ENCODE results near the gene GATAD2A. TPM values are rescaled to one million over a fixed set of nuclear protein-coding genes. Genes with fewer than 3 reads are reported as not detected.

The GATAD2A gene
- total and polyA plus RNA-seq, 7 experiments from 2014 or later, result 11.3 to 123 (median 102) TPM

DNA sequence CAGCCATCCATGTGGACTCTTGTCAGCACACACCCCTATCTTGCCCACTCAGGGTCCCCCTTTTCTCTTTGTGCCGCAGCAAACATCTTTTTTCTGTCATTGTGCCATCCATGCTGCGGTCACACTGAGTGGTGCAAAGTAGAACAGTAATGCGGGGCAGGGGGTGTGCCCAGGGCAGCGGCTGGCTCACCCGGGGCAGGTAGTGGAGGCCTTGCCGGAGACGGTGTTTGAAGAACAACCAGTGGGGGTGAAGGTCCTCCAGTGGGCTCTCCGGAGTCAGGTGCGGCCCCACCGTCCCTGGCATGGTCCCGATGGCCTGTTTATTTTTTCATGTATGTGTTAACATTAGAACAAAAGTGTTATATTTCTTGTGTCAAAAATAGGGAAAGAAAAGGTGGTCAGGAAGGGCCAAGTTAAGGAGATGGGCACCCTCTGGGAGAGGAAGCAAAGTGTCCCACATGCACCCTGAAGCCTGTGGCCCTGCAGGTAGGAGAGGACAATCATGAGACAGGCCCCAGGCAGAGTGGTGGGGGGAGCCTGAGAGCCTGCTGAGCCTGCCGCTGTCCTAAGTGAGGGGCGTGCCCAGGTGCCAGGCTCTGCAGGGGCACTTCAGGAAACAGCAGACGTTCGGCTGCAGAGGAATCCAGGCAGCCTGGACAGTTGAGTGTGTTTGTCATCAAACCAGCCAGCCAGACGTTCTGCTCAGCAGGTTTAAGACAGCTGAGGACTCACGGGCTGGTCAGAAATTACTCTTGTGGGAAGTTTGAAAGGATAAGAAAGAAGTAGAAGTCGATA, 97.5 kb downstream of the GATAD2A start:
- CTCF ChIA-PET, result no interaction called here
- no peak for ATAC-seq

DNA sequence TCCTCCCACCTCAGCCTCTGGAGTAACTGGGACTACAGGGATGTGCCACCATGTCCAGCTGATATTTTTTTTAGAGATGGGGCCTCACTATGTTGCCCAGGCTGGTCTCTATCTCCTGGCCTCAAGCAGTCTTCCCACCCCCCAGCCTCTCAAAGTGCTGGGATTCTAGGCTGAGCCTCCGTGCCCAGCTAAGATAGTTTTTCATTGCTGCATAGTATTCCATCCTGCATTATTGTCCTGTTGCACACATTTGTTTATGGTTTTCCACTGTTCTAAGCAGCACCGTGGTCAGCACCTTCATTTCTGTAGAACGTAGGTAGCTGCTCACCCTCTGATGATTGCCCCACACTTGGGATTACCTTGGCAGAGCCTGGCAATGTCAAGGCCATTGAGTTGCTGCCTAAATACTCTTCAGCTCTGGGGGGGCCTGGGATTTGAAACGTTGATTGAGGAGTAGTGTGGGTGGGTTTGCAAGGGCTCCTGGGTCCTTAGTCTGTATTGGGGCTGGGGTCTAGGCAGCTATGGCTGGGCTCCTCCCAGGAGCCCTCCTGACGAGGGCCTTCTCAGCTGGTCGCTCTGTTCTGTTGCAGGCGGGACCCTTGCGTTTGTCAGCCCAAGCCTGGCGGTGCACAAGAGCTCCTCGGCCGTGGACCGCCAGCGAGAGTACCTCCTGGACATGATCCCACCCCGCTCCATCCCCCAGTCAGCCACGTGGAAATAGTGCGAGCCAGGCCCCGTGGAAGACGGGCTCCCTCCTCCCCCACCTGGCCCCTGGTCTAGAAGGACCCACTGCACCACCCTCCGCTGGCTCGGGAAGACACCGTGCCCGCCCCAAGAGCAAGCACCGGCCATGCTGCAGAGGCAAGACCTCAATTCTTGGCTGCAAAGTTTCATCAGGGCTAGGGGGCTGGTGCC, 99.5 kb downstream of the GATAD2A start:
- intact Hi-C loops (cut with micrococcal nuclease), result no loop called here
- no peak for ATAC-seq
- no peak for DNase-seq
- H3K4me3 Mint-ChIP-seq, result no peak overlapping the region
- CTCF ChIA-PET, result no interaction called here
- no peaks in the 10 kb centered on the region for H3K27me3 Mint-ChIP-seq
- H3K27ac Mint-ChIP-seq, result no peak overlapping the region
- Histone ChIP-seq H3K27ac (ENCODE audit: low read depth, low read length) (no peak overlapping the region), H3K36me3 (ENCODE audit: control insufficient read depth in 2 of 3, insufficient read depth in 3 of 3, low read length in 3 of 3) (peaks cover 0 to 75% (median 27%) of the 10 kb centered on the region in 3 experiments), H3K9me3 (ENCODE audit: control insufficient read depth in 2 of 3, low read length in 3 of 3) (no peaks in the 10 kb centered on the region), H3K4me1 (ENCODE audit: control insufficient read depth in 2 of 2, insufficient read depth in 2 of 2, low read length in 2 of 2) (no peaks in the 10 kb centered on the region), H3K27me3 (ENCODE audit: control insufficient read depth in 2 of 2, insufficient read depth in 2 of 2, low read length in 2 of 2) (no peaks in the 10 kb centered on the region), H3K4me3 (ENCODE audit: low read length) (no peak overlapping the region)
- peaks cover 3 to 42% (median 9%) of the 10 kb centered on the region in 5 donors for H3K36me3 Mint-ChIP-seq
- POLR2A ChIA-PET, result interaction anchor here (0.6 to 1.0 kb wide), 2 partner anchors 10 to 167 kb away, joined by 4 read pairs; partner anchors contain the start of gene TSSK6
- H3K9me3 Mint-ChIP-seq, result no peaks in the 10 kb centered on the region
- H3K4me1 Mint-ChIP-seq, result peaks cover 0 to 3% (median 0%) of the 10 kb centered on the region in 7 donors

More for the DNA sequence above, 97.5 kb downstream of the GATAD2A start:
- no peaks in the 10 kb centered on the region for H3K4me1 Mint-ChIP-seq
- Histone ChIP-seq H3K27ac (ENCODE audit: low read depth, low read length) (no peak overlapping the region), H3K27me3 (ENCODE audit: control insufficient read depth in 2 of 2, insufficient read depth in 2 of 2, low read length in 2 of 2) (no peaks in the 10 kb centered on the region), H3K4me1 (ENCODE audit: control insufficient read depth in 2 of 2, insufficient read depth in 2 of 2, low read length in 2 of 2) (no peaks in the 10 kb centered on the region), H3K9me3 (ENCODE audit: control insufficient read depth in 2 of 3, low read length in 3 of 3) (no peaks in the 10 kb centered on the region), H3K36me3 (ENCODE audit: control insufficient read depth in 2 of 3, insufficient read depth in 3 of 3, low read length in 3 of 3) (peaks cover 9 to 93% (median 41%) of the 10 kb centered on the region in 3 experiments), H3K4me3 (ENCODE audit: low read length) (no peak overlapping the region)
- H3K9me3 Mint-ChIP-seq, result peaks cover 0 to 2% (median 0%) of the 10 kb centered on the region in 11 donors
- no peaks in the 10 kb centered on the region for H3K27me3 Mint-ChIP-seq
- peak overlapping the region in 1 of 10 donors; percentile 20 for H3K4me3 Mint-ChIP-seq
- no peak for DNase-seq
- intact Hi-C loops (cut with micrococcal nuclease), result no loop called here
- peaks cover 3 to 49% (median 9%) of the 10 kb centered on the region in 5 donors for H3K36me3 Mint-ChIP-seq
- H3K27ac Mint-ChIP-seq, result peak overlapping the region in 3 of 9 donors; percentile 30 to 77 (median 74)
- POLR2A ChIA-PET, result no interaction called here

DNA sequence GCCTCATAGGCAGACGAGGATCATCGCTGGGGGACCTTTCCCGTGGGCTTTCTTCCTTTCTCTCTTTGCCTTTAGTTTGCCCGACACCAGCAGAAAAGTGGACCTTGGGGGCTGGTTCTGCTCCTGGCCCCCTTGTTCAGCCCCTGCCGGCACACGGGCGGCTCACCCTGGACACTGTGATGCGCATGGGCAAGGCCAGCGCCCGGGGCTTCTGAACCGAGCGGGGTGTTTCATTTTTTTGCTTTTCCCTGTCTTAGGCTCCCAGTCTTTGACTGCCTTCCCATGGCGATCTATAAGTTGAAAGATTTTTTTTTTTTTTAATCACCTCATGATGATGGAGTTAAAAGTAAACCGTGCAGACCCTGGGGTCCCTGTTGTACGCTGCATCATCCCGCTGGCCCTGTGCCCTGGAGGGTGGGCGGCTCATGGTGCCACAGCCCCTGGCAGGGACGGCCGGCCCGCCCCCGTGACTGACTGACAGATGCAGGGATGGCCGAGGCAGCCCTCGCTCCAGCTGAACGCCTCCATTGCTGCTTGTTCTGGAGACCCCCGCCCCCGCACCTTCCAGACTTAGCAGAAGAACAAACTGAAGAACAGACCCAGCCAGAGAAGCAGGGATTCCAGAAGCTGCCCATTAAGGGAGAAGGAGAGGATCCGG, 100.3 kb downstream of the GATAD2A start:
- H3K27ac ChIP-seq (ENCODE audit: low read depth, low read length), result no peak overlapping the region
- peaks cover 0 to 67% (median 19%) of the 10 kb centered on the region in 3 experiments for H3K36me3 ChIP-seq (ENCODE audit: control insufficient read depth in 2 of 3, insufficient read depth in 3 of 3, low read length in 3 of 3)
- no peaks in the 10 kb centered on the region for H3K4me1 ChIP-seq (ENCODE audit: control insufficient read depth in 2 of 2, insufficient read depth in 2 of 2, low read length in 2 of 2)
- H3K27me3 ChIP-seq (ENCODE audit: control insufficient read depth in 2 of 2, insufficient read depth in 2 of 2, low read length in 2 of 2), result no peaks in the 10 kb centered on the region
- peaks cover 0 to 3% (median 0%) of the 10 kb centered on the region in 7 donors for H3K4me1 Mint-ChIP-seq
- DNase-seq, result no peak
- H3K4me3 Mint-ChIP-seq, result no peak overlapping the region
- H3K9me3 Mint-ChIP-seq, result peaks cover 0 to 1% (median 0%) of the 10 kb centered on the region in 11 donors
- peaks cover 3 to 41% (median 9%) of the 10 kb centered on the region in 5 donors for H3K36me3 Mint-ChIP-seq
- H3K27ac Mint-ChIP-seq, result no peak overlapping the region
- POLR2A ChIA-PET, result no interaction called here
- no peak for ATAC-seq
- intact Hi-C loops (cut with micrococcal nuclease), result no loop called here
- H3K9me3 ChIP-seq (ENCODE audit: control insufficient read depth in 2 of 3, low read length in 3 of 3), result no peaks in the 10 kb centered on the region
- CTCF ChIA-PET, result no interaction called here
- H3K4me3 ChIP-seq (ENCODE audit: low read length), result no peak overlapping the region
- no peaks in the 10 kb centered on the region for H3K27me3 Mint-ChIP-seq

DNA sequence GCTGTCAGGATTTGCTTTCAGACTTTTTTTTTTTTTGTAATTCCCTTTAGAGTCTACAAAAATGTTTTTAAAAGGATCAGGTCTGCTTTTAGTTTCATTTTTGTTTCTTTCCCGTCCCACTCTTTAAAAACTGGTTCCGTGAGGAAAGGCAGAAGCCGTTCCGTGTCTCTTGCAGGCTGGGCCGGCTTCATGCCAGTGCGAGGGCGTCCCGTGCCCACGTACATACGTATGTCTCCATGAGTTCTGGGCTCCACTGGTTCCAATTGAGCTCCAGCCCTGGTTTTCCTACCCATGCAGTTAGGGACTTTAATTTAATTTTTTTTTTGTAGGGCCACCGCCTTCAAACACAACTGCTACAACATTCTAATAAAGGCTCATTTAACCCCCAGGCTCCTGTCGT, 101.1 kb downstream of the GATAD2A start:
- ATAC-seq, result no peak
- Histone ChIP-seq H3K4me1 (ENCODE audit: control insufficient read depth in 2 of 2, insufficient read depth in 2 of 2, low read length in 2 of 2) (no peaks in the 10 kb centered on the region), H3K9me3 (ENCODE audit: control insufficient read depth in 2 of 3, low read length in 3 of 3) (no peaks in the 10 kb centered on the region), H3K4me3 (ENCODE audit: low read length) (no peak overlapping the region), H3K27ac (ENCODE audit: low read depth, low read length) (no peak overlapping the region), H3K36me3 (ENCODE audit: control insufficient read depth in 2 of 3, insufficient read depth in 3 of 3, low read length in 3 of 3) (peaks cover 0 to 59% (median 15%) of the 10 kb centered on the region in 3 experiments), H3K27me3 (ENCODE audit: control insufficient read depth in 2 of 2, insufficient read depth in 2 of 2, low read length in 2 of 2) (no peaks in the 10 kb centered on the region)
- Mint-ChIP-seq H3K9me3 (peaks cover 0 to 2% (median 0%) of the 10 kb centered on the region in 11 donors), H3K27me3 (no peaks in the 10 kb centered on the region), H3K4me1 (peaks cover 0 to 3% (median 0%) of the 10 kb centered on the region in 7 donors), H3K27ac (peak overlapping the region in 4 of 9 donors; percentile 25 to 63 (median 48)), H3K36me3 (peaks cover 3 to 37% (median 9%) of the 10 kb centered on the region in 5 donors), H3K4me3 (no peak overlapping the region)
- intact Hi-C loops (cut with micrococcal nuclease), result no loop called here
- ChIA-PET CTCF (no interaction called here), POLR2A (interaction anchor here (1.0 to 1.2 kb wide), 2 partner anchors 9 to 11 kb away, joined by 3 read pairs; partner anchors contain the start of gene TSSK6)
- DNase-seq, result no peak

DNA sequence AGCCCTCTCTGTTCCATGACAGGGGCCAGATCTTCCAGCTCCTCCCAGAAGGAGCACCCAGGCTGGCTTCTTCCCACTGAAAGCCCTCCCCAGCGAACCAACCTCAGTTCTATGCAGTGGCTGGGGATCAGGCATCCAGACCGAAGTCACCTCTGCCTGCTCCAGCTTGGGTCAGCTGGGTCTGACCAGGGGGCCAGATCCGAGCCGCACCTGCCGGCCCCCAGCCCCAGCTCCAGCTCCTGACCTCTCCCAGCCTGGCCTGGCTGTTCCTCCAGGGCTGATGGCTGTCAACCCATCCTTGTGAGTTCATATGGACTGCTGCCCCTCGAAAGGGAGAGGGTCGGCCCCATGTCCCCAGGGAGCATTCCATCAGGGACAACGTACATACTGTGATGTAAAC, 101.9 kb downstream of the GATAD2A start:
- H3K9me3 Mint-ChIP-seq, result peaks cover 0 to 3% (median 0%) of the 10 kb centered on the region in 11 donors
- no peaks in the 10 kb centered on the region for H3K9me3 ChIP-seq (ENCODE audit: control insufficient read depth in 2 of 3, low read length in 3 of 3)
- intact Hi-C loops (cut with micrococcal nuclease), result no loop called here
- H3K27me3 Mint-ChIP-seq, result no peaks in the 10 kb centered on the region
- H3K27ac ChIP-seq (ENCODE audit: low read depth, low read length), result no peak overlapping the region
- H3K4me1 Mint-ChIP-seq, result peaks cover 0 to 3% (median 0%) of the 10 kb centered on the region in 7 donors
- peak overlapping the region in 1 of 9 donors; percentile 45 for H3K27ac Mint-ChIP-seq
- CTCF ChIA-PET, result no interaction called here
- peaks cover 3 to 34% (median 9%) of the 10 kb centered on the region in 5 donors for H3K36me3 Mint-ChIP-seq
- peak; percentile 12 for ATAC-seq
- no peaks in the 10 kb centered on the region for H3K4me1 ChIP-seq (ENCODE audit: control insufficient read depth in 2 of 2, insufficient read depth in 2 of 2, low read length in 2 of 2)
- no peaks in the 10 kb centered on the region for H3K27me3 ChIP-seq (ENCODE audit: control insufficient read depth in 2 of 2, insufficient read depth in 2 of 2, low read length in 2 of 2)
- no peak for DNase-seq
- H3K4me3 ChIP-seq (ENCODE audit: low read length), result no peak overlapping the region
- H3K4me3 Mint-ChIP-seq, result no peak overlapping the region
- peaks cover 0 to 51% (median 11%) of the 10 kb centered on the region in 3 experiments for H3K36me3 ChIP-seq (ENCODE audit: control insufficient read depth in 2 of 3, insufficient read depth in 3 of 3, low read length in 3 of 3)
- POLR2A ChIA-PET, result interaction anchor here (0.7 to 1.3 kb wide), 4 partner anchors 8 to 15 kb away, joined by 3 read pairs; partner anchors contain the start of gene TSSK6

DNA sequence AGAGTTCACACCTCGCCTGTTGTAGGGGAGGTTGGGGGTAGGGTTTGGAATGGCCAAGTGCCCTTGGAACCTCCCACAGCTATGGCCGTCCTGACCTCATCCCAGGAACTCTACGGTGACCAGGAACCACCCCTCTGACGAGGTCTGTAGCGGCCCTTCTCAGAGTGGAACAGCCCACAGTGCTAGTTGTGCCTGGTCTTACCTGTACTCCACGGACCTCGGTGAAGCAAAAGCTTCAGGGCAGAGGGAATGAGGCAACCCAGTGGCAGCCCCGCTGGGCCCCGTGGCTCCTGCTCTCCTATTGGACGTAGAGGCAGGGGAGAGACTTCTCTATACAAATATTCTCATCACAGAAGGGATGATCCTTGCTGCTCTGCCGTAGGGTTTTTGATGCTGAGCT, 102.7 kb downstream of the GATAD2A start:
- H3K4me1 Mint-ChIP-seq, result peaks cover 0 to 3% (median 0%) of the 10 kb centered on the region in 7 donors
- H3K9me3 Mint-ChIP-seq, result peaks cover 0 to 3% (median 0%) of the 10 kb centered on the region in 11 donors
- intact Hi-C loops (cut with micrococcal nuclease), result no loop called here
- Histone ChIP-seq H3K36me3 (ENCODE audit: control insufficient read depth in 2 of 3, insufficient read depth in 3 of 3, low read length in 3 of 3) (peaks cover 0 to 42% (median 4%) of the 10 kb centered on the region in 3 experiments), H3K27ac (ENCODE audit: low read depth, low read length) (no peak overlapping the region), H3K27me3 (ENCODE audit: control insufficient read depth in 2 of 2, insufficient read depth in 2 of 2, low read length in 2 of 2) (no peaks in the 10 kb centered on the region), H3K4me3 (ENCODE audit: low read length) (no peak overlapping the region), H3K4me1 (ENCODE audit: control insufficient read depth in 2 of 2, insufficient read depth in 2 of 2, low read length in 2 of 2) (no peaks in the 10 kb centered on the region), H3K9me3 (ENCODE audit: control insufficient read depth in 2 of 3, low read length in 3 of 3) (no peaks in the 10 kb centered on the region)
- peaks cover 3 to 27% (median 5%) of the 10 kb centered on the region in 5 donors for H3K36me3 Mint-ChIP-seq
- DNase-seq, result no peak
- CTCF ChIA-PET, result no interaction called here
- no peaks in the 10 kb centered on the region for H3K27me3 Mint-ChIP-seq
- H3K27ac Mint-ChIP-seq, result peak overlapping the region in 4 of 9 donors; percentile 12 to 48 (median 38)
- H3K4me3 Mint-ChIP-seq, result no peak overlapping the region
- ATAC-seq, result no peak
- POLR2A ChIA-PET, result interaction anchor here (0.7 to 1.3 kb wide), 2 partner anchors 8 to 103 kb away, joined by 3 read pairs; partner anchors contain the start of gene GATAD2A
